OCI-LY7 (cell line): ENCODE results near the gene AMBN.

Experiments
- EZH2phosphoT487 ChIP-seq: fragments of 200-600 bp; sonication (generic); IDR thresholded peaks from 2 replicates; pipeline ENCODE4 v1.6.1; 2018; ENCODE audit warnings: low read depth, borderline replicate concordance, mild to moderate bottlenecking, mixed run types, antibody characterized with exemption, low read length, moderate library complexity, mixed read lengths
- TF ChIP-seq, protein P1 (sequence below): fragments of 200-600 bp; sonication (generic); conservative IDR thresholded peaks from 2 replicates; pipeline ENCODE4 v1.5.1; 2014; ENCODE audit warnings: mild to moderate bottlenecking, antibody characterized with exemption, low read length, moderate library complexity, mixed read lengths

DNA sequence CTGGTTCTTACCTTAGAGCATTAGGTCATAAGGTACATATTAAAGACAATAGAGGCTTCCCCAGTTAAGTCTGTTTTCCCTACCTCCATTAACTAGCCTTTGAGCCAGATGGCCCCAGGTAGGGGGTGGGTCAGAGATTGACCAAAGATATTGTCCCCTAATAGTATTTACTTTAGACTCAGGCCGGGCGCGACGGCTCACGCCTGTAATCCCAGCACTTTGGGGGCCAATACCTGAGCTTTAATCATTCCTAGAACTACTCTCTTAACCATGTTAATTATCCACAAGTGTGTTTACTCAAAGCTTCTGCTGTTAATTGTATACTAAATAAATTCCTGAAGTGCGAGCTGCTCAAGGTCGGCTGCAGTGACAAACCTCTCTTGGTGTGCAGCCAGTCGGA is 28.0 kb upstream of the AMBN start:
- TF ChIP-seq, protein P1, sequence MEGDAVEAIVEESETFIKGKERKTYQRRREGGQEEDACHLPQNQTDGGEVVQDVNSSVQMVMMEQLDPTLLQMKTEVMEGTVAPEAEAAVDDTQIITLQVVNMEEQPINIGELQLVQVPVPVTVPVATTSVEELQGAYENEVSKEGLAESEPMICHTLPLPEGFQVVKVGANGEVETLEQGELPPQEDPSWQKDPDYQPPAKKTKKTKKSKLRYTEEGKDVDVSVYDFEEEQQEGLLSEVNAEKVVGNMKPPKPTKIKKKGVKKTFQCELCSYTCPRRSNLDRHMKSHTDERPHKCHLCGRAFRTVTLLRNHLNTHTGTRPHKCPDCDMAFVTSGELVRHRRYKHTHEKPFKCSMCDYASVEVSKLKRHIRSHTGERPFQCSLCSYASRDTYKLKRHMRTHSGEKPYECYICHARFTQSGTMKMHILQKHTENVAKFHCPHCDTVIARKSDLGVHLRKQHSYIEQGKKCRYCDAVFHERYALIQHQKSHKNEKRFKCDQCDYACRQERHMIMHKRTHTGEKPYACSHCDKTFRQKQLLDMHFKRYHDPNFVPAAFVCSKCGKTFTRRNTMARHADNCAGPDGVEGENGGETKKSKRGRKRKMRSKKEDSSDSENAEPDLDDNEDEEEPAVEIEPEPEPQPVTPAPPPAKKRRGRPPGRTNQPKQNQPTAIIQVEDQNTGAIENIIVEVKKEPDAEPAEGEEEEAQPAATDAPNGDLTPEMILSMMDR = no peak
- no peak for TF ChIP-seq EZH2phosphoT487
